HG02588 (cell line): ENCODE results near the gene HLA-DRA.
"Not testable (repeated sequence)": the region's sequence is repeated elsewhere in the genome, so short reads cannot be mapped to it uniquely, and the experiment has no call there.

Source experiments
- ATAC-seq: cut with Tn5 transposase; IDR thresholded peaks from one replicate; pipeline ENCODE4 v1.9.1; 2021; ENCODE audit warnings: mild to moderate bottlenecking, moderate library complexity; ENCODE audit not compliant: unreplicated experiment

Gene HLA-DRA

GRCh38 chr6:32430179-32430578 lies 9.5 kb upstream of the HLA-DRA start:
- ATAC-seq = no peak

- no peak for ATAC-seq
Measured at GRCh38 chr6:32431142-32431541, 8.5 kb upstream of the HLA-DRA start.

- ATAC-seq = no peak
Measured at GRCh38 chr6:32432050-32432450, 7.6 kb upstream of the HLA-DRA start.

- not testable (repeated sequence) for ATAC-seq
Measured at GRCh38 chr6:32433950-32434349, 5.7 kb upstream of the HLA-DRA start.

GRCh38 chr6:32436186-32436585 lies 3.5 kb upstream of the HLA-DRA start:
- no peak for ATAC-seq

- ATAC-seq = peak; percentile 51
Measured at GRCh38 chr6:32436995-32437836, 2.5 kb upstream of the HLA-DRA start.

- no peak for ATAC-seq
Measured at GRCh38 chr6:32439139-32439538, 548 bp upstream of the HLA-DRA start.

GRCh38 chr6:32442243-32442667 lies 2.6 kb downstream of the HLA-DRA start:
- ATAC-seq = no peak

- ATAC-seq = no peak
Measured at GRCh38 chr6:32442977-32443552, 3.4 kb downstream of the HLA-DRA start.

- ATAC-seq = no peak
Measured at GRCh38 chr6:32444433-32444832, 4.7 kb downstream of the HLA-DRA start.

- no peak for ATAC-seq
Measured at GRCh38 chr6:32445321-32445854, 5.7 kb downstream of the HLA-DRA start.

- no peak for ATAC-seq
Measured at GRCh38 chr6:32447932-32448331, 8.2 kb downstream of the HLA-DRA start.

GRCh38 chr6:32449088-32449736 lies 9.5 kb downstream of the HLA-DRA start:
- ATAC-seq = no peak

GRCh38 chr6:32457054-32457453 lies 17.4 kb downstream of the HLA-DRA start:
- ATAC-seq = no peak

GRCh38 chr6:32459781-32460424 lies 20.2 kb downstream of the HLA-DRA start:
- no peak for ATAC-seq

- no peak for ATAC-seq
Measured at GRCh38 chr6:32460528-32460927, 20.8 kb downstream of the HLA-DRA start.

- ATAC-seq = no peak
Measured at GRCh38 chr6:32461493-32461892, 21.8 kb downstream of the HLA-DRA start.

GRCh38 chr6:32462609-32463008 lies 22.9 kb downstream of the HLA-DRA start:
- no peak for ATAC-seq

- not testable (repeated sequence) for ATAC-seq
Measured at GRCh38 chr6:32467743-32468503, 28.2 kb downstream of the HLA-DRA start.

- ATAC-seq = no peak
Measured at GRCh38 chr6:32472781-32473375, 33.2 kb downstream of the HLA-DRA start.
